Measurements from ENCODE around the gene GALNT17. TPM values are rescaled to one million over a fixed set of nuclear protein-coding genes. Genes with fewer than 3 reads are reported as not detected.

The GALNT17 gene
- polyA plus RNA-seq, 1 donor (not counting 4 experiments of a cell fraction or from before 2014, with no cell fraction given): not detected

- H4K20me1 ChIP-seq (ENCODE audit: control insufficient read depth, extremely low read depth, insufficient read depth, low read length): no peaks in the 10 kb centered on the region
- H3K4me1 ChIP-seq (ENCODE audit: control insufficient read depth, extremely low read depth, insufficient read depth, low read length): no peaks in the 10 kb centered on the region
- H3K4me2 ChIP-seq (ENCODE audit: control insufficient read depth, extremely low read depth, insufficient read depth, low read depth, low read length): no peak overlapping the region
- no peaks in the 10 kb centered on the region for H3K79me2 ChIP-seq (ENCODE audit: control insufficient read depth, insufficient read depth, low read length)
- no peaks in the 10 kb centered on the region for H3K9me1 ChIP-seq (ENCODE audit: control insufficient read depth, extremely low read depth, insufficient read depth, low read length)
- H3K9ac ChIP-seq (ENCODE audit: control insufficient read depth, extremely low read depth, insufficient read depth, low read length): no peak overlapping the region
- H3K9me3 ChIP-seq (ENCODE audit: control insufficient read depth, low read depth, low read length): peaks cover 1% of the 10 kb centered on the region
- TF ChIP-seq EZH2 (IDR thresholded peaks at IDR 0.05; ENCODE audit: low read length) (no peak), CTCF (optimal IDR thresholded peaks at IDR 0.05 in 1 of 3, IDR thresholded peaks at IDR 0.05 in 1 of 3, conservative IDR thresholded peaks at IDR 0.05 in 1 of 3; ENCODE audit: extremely low read depth in 1 of 3, insufficient read depth in 2 of 3, low read length in 3 of 3) (no peak)
- H3K4me3 ChIP-seq (ENCODE audit: control insufficient read depth in 2 of 3, extremely low read depth in 1 of 3, insufficient read depth in 2 of 3, low read depth in 1 of 3, low read length in 3 of 3): no peak overlapping the region
- dilution Hi-C loops (cut with MboI; ENCODE audit: extremely low pct_ligation_motif_present, low sequenced_read_pairs): no loop called here
- H3K36me3 ChIP-seq (ENCODE audit: control insufficient read depth in 2 of 2, extremely low read depth in 1 of 2, insufficient read depth in 2 of 2, low read length in 2 of 2): no peaks in the 10 kb centered on the region
- no peak overlapping the region for H3K27ac ChIP-seq (ENCODE audit: control insufficient read depth, insufficient read depth, low read length)
- H3K27me3 ChIP-seq (ENCODE audit: control insufficient read depth, extremely low read depth, insufficient read depth, low read length): no peaks in the 10 kb centered on the region
- no peak for DNase-seq (ENCODE audit: low read depth, low spot score)
- H2AFZ ChIP-seq (ENCODE audit: control insufficient read depth, low read length): no peak overlapping the region
- no peak for FAIRE-seq
Observed at GRCh38 chr7:71327946-71328345, 196.0 kb downstream of the GALNT17 start.

GRCh38 chr7:71329030-71329660 lies 197.2 kb downstream of the GALNT17 start:
- H3K4me1 ChIP-seq (ENCODE audit: control insufficient read depth, extremely low read depth, insufficient read depth, low read length): no peaks in the 10 kb centered on the region
- peaks cover 1% of the 10 kb centered on the region for H3K9me3 ChIP-seq (ENCODE audit: control insufficient read depth, low read depth, low read length)
- H3K27ac ChIP-seq (ENCODE audit: control insufficient read depth, insufficient read depth, low read length): no peak overlapping the region
- TF ChIP-seq CTCF (optimal IDR thresholded peaks at IDR 0.05 in 1 of 3, IDR thresholded peaks at IDR 0.05 in 1 of 3, conservative IDR thresholded peaks at IDR 0.05 in 1 of 3; ENCODE audit: extremely low read depth in 1 of 3, insufficient read depth in 2 of 3, low read length in 3 of 3) (no peak), EZH2 (IDR thresholded peaks at IDR 0.05; ENCODE audit: low read length) (no peak)
- FAIRE-seq: no peak
- H3K27me3 ChIP-seq (ENCODE audit: control insufficient read depth, extremely low read depth, insufficient read depth, low read length): no peaks in the 10 kb centered on the region
- H3K9me1 ChIP-seq (ENCODE audit: control insufficient read depth, extremely low read depth, insufficient read depth, low read length): no peaks in the 10 kb centered on the region
- H3K4me3 ChIP-seq (ENCODE audit: control insufficient read depth in 2 of 3, extremely low read depth in 1 of 3, insufficient read depth in 2 of 3, low read depth in 1 of 3, low read length in 3 of 3): no peak overlapping the region
- H2AFZ ChIP-seq (ENCODE audit: control insufficient read depth, low read length): no peak overlapping the region
- H3K79me2 ChIP-seq (ENCODE audit: control insufficient read depth, insufficient read depth, low read length): no peaks in the 10 kb centered on the region
- H3K9ac ChIP-seq (ENCODE audit: control insufficient read depth, extremely low read depth, insufficient read depth, low read length): no peak overlapping the region
- no peak for DNase-seq (ENCODE audit: low read depth, low spot score)
- dilution Hi-C loops (cut with MboI; ENCODE audit: extremely low pct_ligation_motif_present, low sequenced_read_pairs): no loop called here
- H3K36me3 ChIP-seq (ENCODE audit: control insufficient read depth in 2 of 2, extremely low read depth in 1 of 2, insufficient read depth in 2 of 2, low read length in 2 of 2): no peaks in the 10 kb centered on the region
- no peak overlapping the region for H3K4me2 ChIP-seq (ENCODE audit: control insufficient read depth, extremely low read depth, insufficient read depth, low read depth, low read length)
- H4K20me1 ChIP-seq (ENCODE audit: control insufficient read depth, extremely low read depth, insufficient read depth, low read length): no peaks in the 10 kb centered on the region
